Measurements from ENCODE around the gene AGR2.

AGR2 gene

GRCh38 chr7:16839646-16840045, 34.8 kb upstream of the AGR2 start:
- H3K79me2 ChIP-seq (ENCODE audit: control insufficient read depth, insufficient read depth, low read length, unreplicated experiment), result no peaks in the 10 kb centered on the region
- H2AFZ ChIP-seq (ENCODE audit: low read length, unreplicated experiment), result no peak overlapping the region
- H3K27me3 ChIP-seq (ENCODE audit: insufficient read depth, low read length), result no peaks in the 10 kb centered on the region
- no peaks in the 10 kb centered on the region for H3K36me3 ChIP-seq (ENCODE audit: insufficient read depth, low read length)
- H3K27ac ChIP-seq (ENCODE audit: low read depth, low read length), result no peak overlapping the region
- no peak overlapping the region for H3K4me3 ChIP-seq (ENCODE audit: low read depth, low read length)
- H3K4me1 ChIP-seq (ENCODE audit: control insufficient read depth, insufficient read depth, low read length, unreplicated experiment), result no peaks in the 10 kb centered on the region

- Histone ChIP-seq H3K27me3 (ENCODE audit: insufficient read depth, low read length) (no peaks in the 10 kb centered on the region), H3K4me1 (ENCODE audit: control insufficient read depth, insufficient read depth, low read length, unreplicated experiment) (no peaks in the 10 kb centered on the region), H3K79me2 (ENCODE audit: control insufficient read depth, insufficient read depth, low read length, unreplicated experiment) (no peaks in the 10 kb centered on the region)
These were observed 34.1 kb upstream of the AGR2 start for GRCh38 chr7:16838891-16839290.

GRCh38 chr7:16838386-16838785, 33.6 kb upstream of the AGR2 start:
- Histone ChIP-seq H3K79me2 (ENCODE audit: control insufficient read depth, insufficient read depth, low read length, unreplicated experiment) (no peaks in the 10 kb centered on the region), H3K27ac (ENCODE audit: low read depth, low read length) (no peak overlapping the region), H3K36me3 (ENCODE audit: insufficient read depth, low read length) (no peaks in the 10 kb centered on the region), H3K4me1 (ENCODE audit: control insufficient read depth, insufficient read depth, low read length, unreplicated experiment) (no peaks in the 10 kb centered on the region), H3K4me3 (ENCODE audit: low read depth, low read length) (no peak overlapping the region), H2AFZ (ENCODE audit: low read length, unreplicated experiment) (no peak overlapping the region), H3K27me3 (ENCODE audit: insufficient read depth, low read length) (no peaks in the 10 kb centered on the region)

More at GRCh38 chr7:16838891-16839290, 34.1 kb upstream of the AGR2 start:
- no peak overlapping the region for H2AFZ ChIP-seq (ENCODE audit: low read length, unreplicated experiment)
- H3K36me3 ChIP-seq (ENCODE audit: insufficient read depth, low read length), result no peaks in the 10 kb centered on the region
- H3K27ac ChIP-seq (ENCODE audit: low read depth, low read length), result no peak overlapping the region
- H3K4me3 ChIP-seq (ENCODE audit: low read depth, low read length), result no peak overlapping the region

- H3K4me1 ChIP-seq (ENCODE audit: control insufficient read depth, insufficient read depth, low read length, unreplicated experiment), result no peaks in the 10 kb centered on the region
- no peaks in the 10 kb centered on the region for H3K27me3 ChIP-seq (ENCODE audit: insufficient read depth, low read length)
- H3K79me2 ChIP-seq (ENCODE audit: control insufficient read depth, insufficient read depth, low read length, unreplicated experiment), result no peaks in the 10 kb centered on the region
- no peak overlapping the region for H2AFZ ChIP-seq (ENCODE audit: low read length, unreplicated experiment)
- no peaks in the 10 kb centered on the region for H3K36me3 ChIP-seq (ENCODE audit: insufficient read depth, low read length)
- H3K4me3 ChIP-seq (ENCODE audit: low read depth, low read length), result no peak overlapping the region
- no peak overlapping the region for H3K27ac ChIP-seq (ENCODE audit: low read depth, low read length)
These were observed 31.7 kb upstream of the AGR2 start for GRCh38 chr7:16836481-16836880.

- H3K79me2 ChIP-seq (ENCODE audit: control insufficient read depth, insufficient read depth, low read length, unreplicated experiment), result no peaks in the 10 kb centered on the region
- no peaks in the 10 kb centered on the region for H3K27me3 ChIP-seq (ENCODE audit: insufficient read depth, low read length)
- no peaks in the 10 kb centered on the region for H3K36me3 ChIP-seq (ENCODE audit: insufficient read depth, low read length)
- H2AFZ ChIP-seq (ENCODE audit: low read length, unreplicated experiment), result no peak overlapping the region
- H3K4me3 ChIP-seq (ENCODE audit: low read depth, low read length), result no peak overlapping the region
- H3K4me1 ChIP-seq (ENCODE audit: control insufficient read depth, insufficient read depth, low read length, unreplicated experiment), result no peaks in the 10 kb centered on the region
- H3K27ac ChIP-seq (ENCODE audit: low read depth, low read length), result no peak overlapping the region
These were observed 28.6 kb upstream of the AGR2 start for GRCh38 chr7:16833373-16833772.

- H3K4me1 ChIP-seq (ENCODE audit: control insufficient read depth, insufficient read depth, low read length, unreplicated experiment), result no peaks in the 10 kb centered on the region
- no peaks in the 10 kb centered on the region for H3K36me3 ChIP-seq (ENCODE audit: insufficient read depth, low read length)
- H2AFZ ChIP-seq (ENCODE audit: low read length, unreplicated experiment), result no peak overlapping the region
- H3K79me2 ChIP-seq (ENCODE audit: control insufficient read depth, insufficient read depth, low read length, unreplicated experiment), result no peaks in the 10 kb centered on the region
- no peak overlapping the region for H3K27ac ChIP-seq (ENCODE audit: low read depth, low read length)
- H3K27me3 ChIP-seq (ENCODE audit: insufficient read depth, low read length), result no peaks in the 10 kb centered on the region
- H3K4me3 ChIP-seq (ENCODE audit: low read depth, low read length), result no peak overlapping the region
These were observed 21.3 kb upstream of the AGR2 start for GRCh38 chr7:16826060-16826459.

GRCh38 chr7:16822029-16822428, 17.2 kb upstream of the AGR2 start:
- no peaks in the 10 kb centered on the region for H3K36me3 ChIP-seq (ENCODE audit: insufficient read depth, low read length)
- no peaks in the 10 kb centered on the region for H3K79me2 ChIP-seq (ENCODE audit: control insufficient read depth, insufficient read depth, low read length, unreplicated experiment)
- H2AFZ ChIP-seq (ENCODE audit: low read length, unreplicated experiment), result no peak overlapping the region
- H3K27ac ChIP-seq (ENCODE audit: low read depth, low read length), result no peak overlapping the region
- no peaks in the 10 kb centered on the region for H3K27me3 ChIP-seq (ENCODE audit: insufficient read depth, low read length)
- H3K4me3 ChIP-seq (ENCODE audit: low read depth, low read length), result no peak overlapping the region
- H3K4me1 ChIP-seq (ENCODE audit: control insufficient read depth, insufficient read depth, low read length, unreplicated experiment), result no peaks in the 10 kb centered on the region

- no peak overlapping the region for H3K4me3 ChIP-seq (ENCODE audit: low read depth, low read length)
These were observed 13.9 kb upstream of the AGR2 start for GRCh38 chr7:16818732-16819131.

GRCh38 chr7:16817536-16817935, 12.7 kb upstream of the AGR2 start:
- H2AFZ ChIP-seq (ENCODE audit: low read length, unreplicated experiment), result no peak overlapping the region
- H3K79me2 ChIP-seq (ENCODE audit: control insufficient read depth, insufficient read depth, low read length, unreplicated experiment), result no peaks in the 10 kb centered on the region
- H3K4me3 ChIP-seq (ENCODE audit: low read depth, low read length), result no peak overlapping the region
- H3K27me3 ChIP-seq (ENCODE audit: insufficient read depth, low read length), result no peaks in the 10 kb centered on the region
- H3K4me1 ChIP-seq (ENCODE audit: control insufficient read depth, insufficient read depth, low read length, unreplicated experiment), result no peaks in the 10 kb centered on the region
- no peaks in the 10 kb centered on the region for H3K36me3 ChIP-seq (ENCODE audit: insufficient read depth, low read length)
- no peak overlapping the region for H3K27ac ChIP-seq (ENCODE audit: low read depth, low read length)

More at GRCh38 chr7:16818732-16819131, 13.9 kb upstream of the AGR2 start:
- Histone ChIP-seq H3K27ac (ENCODE audit: low read depth, low read length) (no peak overlapping the region), H3K27me3 (ENCODE audit: insufficient read depth, low read length) (no peaks in the 10 kb centered on the region), H3K36me3 (ENCODE audit: insufficient read depth, low read length) (no peaks in the 10 kb centered on the region), H3K4me1 (ENCODE audit: control insufficient read depth, insufficient read depth, low read length, unreplicated experiment) (no peaks in the 10 kb centered on the region), H2AFZ (ENCODE audit: low read length, unreplicated experiment) (no peak overlapping the region), H3K79me2 (ENCODE audit: control insufficient read depth, insufficient read depth, low read length, unreplicated experiment) (no peaks in the 10 kb centered on the region)

GRCh38 chr7:16816824-16817223, 12.0 kb upstream of the AGR2 start:
- H3K36me3 ChIP-seq (ENCODE audit: insufficient read depth, low read length), result no peaks in the 10 kb centered on the region
- H3K4me3 ChIP-seq (ENCODE audit: low read depth, low read length), result no peak overlapping the region
- no peaks in the 10 kb centered on the region for H3K27me3 ChIP-seq (ENCODE audit: insufficient read depth, low read length)
- H3K4me1 ChIP-seq (ENCODE audit: control insufficient read depth, insufficient read depth, low read length, unreplicated experiment), result peaks cover 6% of the 10 kb centered on the region
- H3K79me2 ChIP-seq (ENCODE audit: control insufficient read depth, insufficient read depth, low read length, unreplicated experiment), result no peaks in the 10 kb centered on the region
- H3K27ac ChIP-seq (ENCODE audit: low read depth, low read length), result no peak overlapping the region
- peak overlapping the region; percentile 3 for H2AFZ ChIP-seq (ENCODE audit: low read length, unreplicated experiment)

GRCh38 chr7:16815001-16815400, 10.2 kb upstream of the AGR2 start:
- no peaks in the 10 kb centered on the region for H3K79me2 ChIP-seq (ENCODE audit: control insufficient read depth, insufficient read depth, low read length, unreplicated experiment)
- no peaks in the 10 kb centered on the region for H3K27me3 ChIP-seq (ENCODE audit: insufficient read depth, low read length)
- no peaks in the 10 kb centered on the region for H3K36me3 ChIP-seq (ENCODE audit: insufficient read depth, low read length)
- no peak overlapping the region for H2AFZ ChIP-seq (ENCODE audit: low read length, unreplicated experiment)
- no peak overlapping the region for H3K27ac ChIP-seq (ENCODE audit: low read depth, low read length)
- H3K4me3 ChIP-seq (ENCODE audit: low read depth, low read length), result no peak overlapping the region
- peaks cover 12% of the 10 kb centered on the region for H3K4me1 ChIP-seq (ENCODE audit: control insufficient read depth, insufficient read depth, low read length, unreplicated experiment)
